Vagina (tissue), 2 donors: ENCODE measurements around the gene COIL.

ENCODE experiments used
- CTCF ChIP-seq, 3 experiments: fragments of 450-650 bp in 2 of 3; fragments of 200-600 bp in 1 of 3; sonication (generic) in 1 of 3; IDR thresholded peaks; one replicate each; pipeline ENCODE4 v1.5.1; 2017 to 2019; ENCODE audit warnings: antibody characterized with exemption in 3 of 3, mild to moderate bottlenecking in 2 of 3, moderate library complexity in 2 of 3
- POLR2A ChIP-seq, 2 donors: fragments of 450-650 bp; IDR thresholded peaks; one replicate each; pipeline ENCODE4 v1.6.1; 2017; ENCODE audit warnings: antibody characterized with exemption in 2 of 2, mild to moderate bottlenecking in 2 of 2, moderate library complexity in 2 of 2
- POLR2AphosphoS5 ChIP-seq, 2 donors: sonication (generic); formaldehyde crosslinking; IDR thresholded peaks; one replicate each; pipeline ENCODE4 v1.9.0; 2017; ENCODE audit warnings: antibody characterized with exemption in 2 of 2, mild to moderate bottlenecking in 2 of 2, low read depth in 1 of 2; ENCODE audit not compliant: insufficient read depth in 1 of 2

GRCh38 chr17:56997313-56997712 lies 36.5 kb upstream of the COIL start:
- TF ChIP-seq CTCF (IDR thresholded peaks at IDR 0.05) (no peak), POLR2A (IDR thresholded peaks at IDR 0.05) (no peak), POLR2AphosphoS5 (IDR thresholded peaks at IDR 0.05; ENCODE audit: insufficient read depth in 1 of 2, low read depth in 1 of 2) (no peak)
